K562 (cell line): ENCODE results near the gene PCBP2. TPM values are rescaled to one million over a fixed set of nuclear protein-coding genes. Genes with fewer than 3 reads are reported as not detected.

Source experiments
- EHMT2 ChIP-seq: fragments of 450-650 bp; IDR thresholded peaks from 2 replicates; pipeline ENCODE4 v1.6.1; 2018; ENCODE audit warnings: antibody characterized with exemption
- GATAD2B ChIP-seq: fragments of 450-650 bp; IDR thresholded peaks from 2 replicates; pipeline ENCODE4 v1.6.1; 2017; ENCODE audit warnings: mild to moderate bottlenecking, borderline replicate concordance
- TOE1 ChIP-seq, 2 experiments: fragments of 450-650 bp in 1 of 2; sonication (generic) in 1 of 2; formaldehyde crosslinking in 1 of 2; IDR thresholded peaks; 2 replicates each; pipeline versions ENCODE4 v1.7.1 to v1.8.0; 2016 to 2022; ENCODE audit warnings: borderline replicate concordance in 2 of 2, mild to moderate bottlenecking in 2 of 2, antibody characterized with exemption in 1 of 2, inconsistent platforms in 1 of 2, low read depth in 1 of 2, missing genetic modification reagents in 1 of 2, moderate library complexity in 1 of 2
- TRIM28 ChIP-seq: fragments of 450-650 bp; IDR thresholded peaks from 2 replicates; pipeline ENCODE4 v1.6.1; 2017
- ZFP36 ChIP-seq: fragments of 150-350 bp; IDR thresholded peaks from 2 replicates; pipeline ENCODE4 v1.6.1; 2018; ENCODE audit warnings: low read length, low read depth; ENCODE audit not compliant: partially characterized antibody
- polyA plus RNA-seq, 8 experiments: library from polyadenylated mRNA; depleted of rRNA in 4 of 8; stranded (reverse) in 5 of 8; unstranded in 3 of 8; fragments of >200 nt; fragmentation: Nextera tagmentation in 2 of 8; fragmentation: Illumina TruSeq in 1 of 8; extraction: Ambion mirVana in 2 of 8; extraction: Trizol in 1 of 8; gene quantifications; 2 replicates each; pipeline versions ENCODE4 v1.2.1 to v1.2.3, GENCODE V29; 2011 to 2014; ENCODE audit warnings: inconsistent platforms in 1 of 8, missing spikeins in 1 of 8
- total RNA-seq, 7 experiments: library from RNA; depleted of rRNA in 6 of 7; stranded (reverse); fragments of >200 nt in 6 of 7; fragmentation: Illumina TruSeq in 2 of 7; extraction: Trizol in 2 of 7; gene quantifications; 2 replicates each; pipeline versions ENCODE4 v1.2.1 to v1.2.3, GENCODE V29; 2011 to 2021; ENCODE audit warnings: low replicate concordance in 1 of 7
- TF ChIP-seq, protein P1 (sequence below): fragments of 450-650 bp; IDR thresholded peaks from 2 replicates; pipeline ENCODE4 v1.6.1; 2016; ENCODE audit warnings: low read depth
- TF ChIP-seq, protein P2 (sequence below), 3 experiments: fragments of 200-800 bp in 1 of 3; sonication (Bioruptor generic) in 1 of 3; sonication (generic) in 1 of 3; formaldehyde crosslinking in 1 of 3; IDR thresholded peaks; 2 replicates each; pipeline versions ENCODE4 v1.6.1 to v1.8.0; 2016 to 2022; ENCODE audit warnings: mild to moderate bottlenecking in 2 of 3, missing compliant biosample characterization in 2 of 3, missing genetic modification characterization in 2 of 3, missing genetic modification reagents in 1 of 3
- TF ChIP-seq, protein P3 (sequence below): fragments of 450-650 bp; formaldehyde crosslinking; IDR thresholded peaks from 2 replicates; pipeline ENCODE4 v1.4.0; 2022; ENCODE audit warnings: missing genetic modification characterization
- TF ChIP-seq, protein P4 (sequence below), 2 experiments: fragments of 450-650 bp; IDR thresholded peaks; 2 replicates each; pipeline ENCODE4 v1.6.1; 2018; ENCODE audit warnings: mild to moderate bottlenecking in 2 of 2, low read depth in 1 of 2; ENCODE audit not compliant: partially characterized antibody in 2 of 2

PCBP2 gene
- total and polyA plus RNA-seq, 9 of the 15 experiments (the other 6 are each of a cell fraction or from before 2014, with no cell fraction given): 137 to 831 (median 328) TPM

DNA sequence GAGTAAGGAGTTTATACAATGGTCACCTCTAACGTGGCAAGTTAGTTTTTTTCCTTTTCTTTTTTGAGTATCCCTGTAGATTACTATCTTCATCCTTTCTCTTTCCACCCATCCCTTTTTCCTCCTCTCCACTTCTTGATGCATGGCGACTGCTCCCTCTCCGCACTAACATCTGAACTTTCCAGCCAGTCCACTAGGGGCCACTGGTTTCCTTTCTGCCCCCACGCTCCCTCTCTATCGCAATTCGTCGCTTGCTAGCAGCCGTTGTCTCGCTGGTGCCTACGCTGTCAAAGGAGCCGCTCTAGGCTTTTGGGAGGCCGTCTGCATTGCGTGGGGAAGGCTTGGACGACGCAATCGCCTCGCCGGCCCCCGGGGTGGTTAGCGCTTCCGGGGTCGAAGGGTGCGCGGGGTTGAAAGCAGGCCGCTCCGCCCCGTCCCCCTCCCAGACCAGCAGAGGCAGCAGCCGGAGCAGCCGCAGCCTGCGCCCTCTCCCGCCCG is at the start of gene PCBP2 (continued):
- TF ChIP-seq, protein P1, sequence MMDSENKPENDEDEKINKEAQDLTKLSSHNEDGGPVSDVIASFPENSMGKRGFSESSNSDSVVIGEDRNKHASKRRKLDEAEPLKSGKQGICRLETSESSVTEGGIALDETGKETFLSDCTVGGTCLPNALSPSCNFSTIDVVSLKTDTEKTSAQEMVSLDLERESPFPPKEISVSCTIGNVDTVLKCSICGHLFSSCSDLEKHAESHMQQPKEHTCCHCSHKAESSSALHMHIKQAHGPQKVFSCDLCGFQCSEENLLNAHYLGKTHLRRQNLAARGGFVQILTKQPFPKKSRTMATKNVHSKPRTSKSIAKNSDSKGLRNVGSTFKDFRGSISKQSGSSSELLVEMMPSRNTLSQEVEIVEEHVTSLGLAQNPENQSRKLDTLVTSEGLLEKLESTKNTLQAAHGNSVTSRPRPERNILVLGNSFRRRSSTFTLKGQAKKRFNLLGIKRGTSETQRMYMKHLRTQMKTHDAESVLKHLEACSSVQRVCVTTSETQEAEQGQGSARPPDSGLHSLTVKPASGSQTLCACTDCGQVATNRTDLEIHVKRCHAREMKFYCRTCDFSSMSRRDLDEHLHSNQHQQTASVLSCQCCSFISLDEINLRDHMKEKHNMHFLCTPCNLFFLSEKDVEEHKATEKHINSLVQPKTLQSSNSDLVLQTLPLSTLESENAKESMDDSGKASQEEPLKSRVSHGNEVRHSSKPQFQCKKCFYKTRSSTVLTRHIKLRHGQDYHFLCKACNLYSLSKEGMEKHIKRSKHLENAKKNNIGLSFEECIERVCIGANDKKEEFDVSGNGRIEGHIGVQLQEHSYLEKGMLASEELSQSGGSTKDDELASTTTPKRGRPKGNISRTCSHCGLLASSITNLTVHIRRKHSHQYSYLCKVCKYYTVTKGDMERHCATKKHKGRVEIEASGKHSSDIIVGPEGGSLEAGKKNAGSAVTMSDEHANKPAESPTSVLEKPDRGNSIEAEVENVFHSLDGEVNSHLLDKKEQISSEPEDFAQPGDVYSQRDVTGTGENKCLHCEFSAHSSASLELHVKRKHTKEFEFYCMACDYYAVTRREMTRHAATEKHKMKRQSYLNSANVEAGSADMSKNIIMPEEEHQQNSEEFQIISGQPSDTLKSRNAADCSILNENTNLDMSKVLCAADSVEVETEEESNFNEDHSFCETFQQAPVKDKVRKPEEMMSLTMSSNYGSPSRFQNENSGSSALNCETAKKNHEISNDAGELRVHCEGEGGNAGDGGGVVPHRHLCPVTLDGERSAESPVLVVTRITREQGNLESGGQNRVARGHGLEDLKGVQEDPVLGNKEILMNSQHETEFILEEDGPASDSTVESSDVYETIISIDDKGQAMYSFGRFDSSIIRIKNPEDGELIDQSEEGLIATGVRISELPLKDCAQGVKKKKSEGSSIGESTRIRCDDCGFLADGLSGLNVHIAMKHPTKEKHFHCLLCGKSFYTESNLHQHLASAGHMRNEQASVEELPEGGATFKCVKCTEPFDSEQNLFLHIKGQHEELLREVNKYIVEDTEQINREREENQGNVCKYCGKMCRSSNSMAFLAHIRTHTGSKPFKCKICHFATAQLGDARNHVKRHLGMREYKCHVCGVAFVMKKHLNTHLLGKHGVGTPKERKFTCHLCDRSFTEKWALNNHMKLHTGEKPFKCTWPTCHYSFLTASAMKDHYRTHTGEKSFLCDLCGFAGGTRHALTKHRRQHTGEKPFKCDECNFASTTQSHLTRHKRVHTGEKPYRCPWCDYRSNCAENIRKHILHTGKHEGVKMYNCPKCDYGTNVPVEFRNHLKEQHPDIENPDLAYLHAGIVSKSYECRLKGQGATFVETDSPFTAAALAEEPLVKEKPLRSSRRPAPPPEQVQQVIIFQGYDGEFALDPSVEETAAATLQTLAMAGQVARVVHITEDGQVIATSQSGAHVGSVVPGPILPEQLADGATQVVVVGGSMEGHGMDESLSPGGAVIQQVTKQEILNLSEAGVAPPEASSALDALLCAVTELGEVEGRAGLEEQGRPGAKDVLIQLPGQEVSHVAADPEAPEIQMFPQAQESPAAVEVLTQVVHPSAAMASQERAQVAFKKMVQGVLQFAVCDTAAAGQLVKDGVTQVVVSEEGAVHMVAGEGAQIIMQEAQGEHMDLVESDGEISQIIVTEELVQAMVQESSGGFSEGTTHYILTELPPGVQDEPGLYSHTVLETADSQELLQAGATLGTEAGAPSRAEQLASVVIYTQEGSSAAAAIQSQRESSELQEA: no peak
- TF ChIP-seq ZFP36 (no peak), EHMT2 (peak; percentile 68), GATAD2B (no peak), TRIM28 (peak; percentile 86; the same call in 1 of the 2 replicates), TOE1 (IDR thresholded peaks at IDR 0.05; ENCODE audit: borderline replicate concordance) (peak; percentile 83), TOE1 (CRISPR knock-in tag; IDR thresholded peaks at IDR 0.05; ENCODE audit: borderline replicate concordance, low read depth) (no peak)
- TF ChIP-seq, protein P2, sequence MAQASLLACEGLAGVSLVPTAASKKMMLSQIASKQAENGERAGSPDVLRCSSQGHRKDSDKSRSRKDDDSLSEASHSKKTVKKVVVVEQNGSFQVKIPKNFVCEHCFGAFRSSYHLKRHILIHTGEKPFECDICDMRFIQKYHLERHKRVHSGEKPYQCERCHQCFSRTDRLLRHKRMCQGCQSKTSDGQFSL (CRISPR knock-in tag; IDR thresholded peaks at IDR 0.05): 0 out of 2 replicates have a peak, but pooled peaks have one; percentile 20
- TF ChIP-seq, protein P2 (tag; IDR thresholded peaks at IDR 0.05): no peak
- TF ChIP-seq, protein P3, sequence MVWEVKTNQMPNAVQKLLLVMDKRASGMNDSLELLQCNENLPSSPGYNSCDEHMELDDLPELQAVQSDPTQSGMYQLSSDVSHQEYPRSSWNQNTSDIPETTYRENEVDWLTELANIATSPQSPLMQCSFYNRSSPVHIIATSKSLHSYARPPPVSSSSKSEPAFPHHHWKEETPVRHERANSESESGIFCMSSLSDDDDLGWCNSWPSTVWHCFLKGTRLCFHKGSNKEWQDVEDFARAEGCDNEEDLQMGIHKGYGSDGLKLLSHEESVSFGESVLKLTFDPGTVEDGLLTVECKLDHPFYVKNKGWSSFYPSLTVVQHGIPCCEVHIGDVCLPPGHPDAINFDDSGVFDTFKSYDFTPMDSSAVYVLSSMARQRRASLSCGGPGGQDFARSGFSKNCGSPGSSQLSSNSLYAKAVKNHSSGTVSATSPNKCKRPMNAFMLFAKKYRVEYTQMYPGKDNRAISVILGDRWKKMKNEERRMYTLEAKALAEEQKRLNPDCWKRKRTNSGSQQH (CRISPR knock-in tag): no peak
- TF ChIP-seq, protein P4, sequence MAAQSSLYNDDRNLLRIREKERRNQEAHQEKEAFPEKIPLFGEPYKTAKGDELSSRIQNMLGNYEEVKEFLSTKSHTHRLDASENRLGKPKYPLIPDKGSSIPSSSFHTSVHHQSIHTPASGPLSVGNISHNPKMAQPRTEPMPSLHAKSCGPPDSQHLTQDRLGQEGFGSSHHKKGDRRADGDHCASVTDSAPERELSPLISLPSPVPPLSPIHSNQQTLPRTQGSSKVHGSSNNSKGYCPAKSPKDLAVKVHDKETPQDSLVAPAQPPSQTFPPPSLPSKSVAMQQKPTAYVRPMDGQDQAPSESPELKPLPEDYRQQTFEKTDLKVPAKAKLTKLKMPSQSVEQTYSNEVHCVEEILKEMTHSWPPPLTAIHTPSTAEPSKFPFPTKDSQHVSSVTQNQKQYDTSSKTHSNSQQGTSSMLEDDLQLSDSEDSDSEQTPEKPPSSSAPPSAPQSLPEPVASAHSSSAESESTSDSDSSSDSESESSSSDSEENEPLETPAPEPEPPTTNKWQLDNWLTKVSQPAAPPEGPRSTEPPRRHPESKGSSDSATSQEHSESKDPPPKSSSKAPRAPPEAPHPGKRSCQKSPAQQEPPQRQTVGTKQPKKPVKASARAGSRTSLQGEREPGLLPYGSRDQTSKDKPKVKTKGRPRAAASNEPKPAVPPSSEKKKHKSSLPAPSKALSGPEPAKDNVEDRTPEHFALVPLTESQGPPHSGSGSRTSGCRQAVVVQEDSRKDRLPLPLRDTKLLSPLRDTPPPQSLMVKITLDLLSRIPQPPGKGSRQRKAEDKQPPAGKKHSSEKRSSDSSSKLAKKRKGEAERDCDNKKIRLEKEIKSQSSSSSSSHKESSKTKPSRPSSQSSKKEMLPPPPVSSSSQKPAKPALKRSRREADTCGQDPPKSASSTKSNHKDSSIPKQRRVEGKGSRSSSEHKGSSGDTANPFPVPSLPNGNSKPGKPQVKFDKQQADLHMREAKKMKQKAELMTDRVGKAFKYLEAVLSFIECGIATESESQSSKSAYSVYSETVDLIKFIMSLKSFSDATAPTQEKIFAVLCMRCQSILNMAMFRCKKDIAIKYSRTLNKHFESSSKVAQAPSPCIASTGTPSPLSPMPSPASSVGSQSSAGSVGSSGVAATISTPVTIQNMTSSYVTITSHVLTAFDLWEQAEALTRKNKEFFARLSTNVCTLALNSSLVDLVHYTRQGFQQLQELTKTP (IDR thresholded peaks at IDR 0.05; ENCODE audit: low read depth in 1 of 2, partially characterized antibody in 2 of 2): peak in 1 of 2 experiments; percentile 55
